Measurements from ENCODE around the gene ENO1.

Gene ENO1

DNA sequence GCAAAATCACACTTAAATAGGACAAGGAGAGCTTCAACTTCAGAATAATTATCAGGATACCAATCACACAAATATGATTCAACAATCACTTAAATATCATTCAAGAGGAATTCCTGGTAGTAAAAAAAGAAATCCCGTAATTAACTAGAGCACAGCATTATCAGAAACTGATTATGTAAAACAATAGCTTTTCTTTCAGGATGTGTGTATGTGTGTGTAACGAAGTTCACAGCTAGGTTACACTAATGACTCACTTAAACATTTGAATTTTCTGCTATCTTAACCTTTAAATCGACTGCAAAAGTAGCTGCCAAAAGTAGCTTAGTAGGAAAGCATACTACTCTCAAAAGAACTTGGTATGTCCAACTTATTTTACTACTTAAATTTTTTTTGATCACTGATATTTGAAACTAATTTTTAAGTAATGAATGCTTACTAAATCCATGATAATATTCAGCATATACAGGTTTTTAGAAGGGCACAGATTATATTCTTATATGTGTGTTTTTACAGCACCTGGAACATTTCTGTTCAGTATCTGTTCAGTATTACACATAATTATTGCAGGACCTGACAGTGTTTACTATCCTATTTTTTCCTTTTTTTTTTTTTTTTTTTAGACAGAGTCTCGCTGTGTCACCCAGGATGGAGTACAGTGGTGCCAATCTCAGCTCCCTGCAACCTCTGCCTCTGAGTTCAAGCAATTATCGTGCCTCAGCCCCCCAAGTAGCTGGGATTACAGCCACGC, 65.3 kb downstream of the ENO1 start:
- no peak for DNase-seq (ENCODE audit: low read depth in 2 of 2)

- DNase-seq (ENCODE audit: low read depth in 2 of 2), result no peak
These were observed 66.4 kb downstream of the ENO1 start for GRCh38 chr1:8812081-8812480.

All from stimulated activated CD4-positive, alpha-beta T cell treated with anti-CD3 and anti-CD28 coated beads, Interleukin-4, amount 100 ng/mL, for 48 hours (primary cell).